Suppressor macrophage treated with lipopolysaccharide for 4 hours (primary cell): ENCODE data around the gene BBS7.

Experiments
- DNase-seq: peaks from one replicate; pipeline ENCODE4 v3.0.0-alpha.2; 2020

Gene BBS7

GRCh38 chr4:121789960-121790829 lies 80.1 kb downstream of the BBS7 start:
- DNase-seq, result no peak

GRCh38 chr4:121789455-121789854 lies 80.8 kb downstream of the BBS7 start:
- no peak for DNase-seq

GRCh38 chr4:121788896-121789295 lies 81.4 kb downstream of the BBS7 start:
- DNase-seq, result no peak

GRCh38 chr4:121786221-121786620 lies 84.1 kb downstream of the BBS7 start:
- DNase-seq, result no peak

- DNase-seq, result no peak
Measured at GRCh38 chr4:121785479-121785878, 84.8 kb downstream of the BBS7 start.

- DNase-seq, result no peak
Measured at GRCh38 chr4:121784975-121785374, 85.3 kb downstream of the BBS7 start.

GRCh38 chr4:121784401-121784800 lies 85.9 kb downstream of the BBS7 start:
- DNase-seq, result no peak

GRCh38 chr4:121783210-121783609 lies 87.1 kb downstream of the BBS7 start:
- peak; percentile 39 for DNase-seq

- no peak for DNase-seq
Measured at GRCh38 chr4:121778991-121779628, 91.2 kb downstream of the BBS7 start.

GRCh38 chr4:121777625-121778024 lies 92.6 kb downstream of the BBS7 start:
- no peak for DNase-seq

GRCh38 chr4:121776610-121777401 lies 93.5 kb downstream of the BBS7 start:
- no peak for DNase-seq
